Pulmonary artery endothelial cell (primary cell): Measurements from ENCODE around the gene CADPS. TPM values are rescaled to one million over a fixed set of nuclear protein-coding genes. Genes with fewer than 3 reads are reported as not detected.

Experiments used
- DNase-seq: peaks from one replicate; pipeline ENCODE4 v3.0.0-alpha.2; 2011; ENCODE audit warnings: low read depth, low spot score
- total RNA-seq: library from RNA; depleted of rRNA; stranded (reverse); fragments of >200 nt; gene quantifications from 2 replicates; pipeline ENCODE4 v1.2.3, GENCODE V29; 2014

Gene CADPS
- total RNA-seq, 1 donor from 2014 or later: not detected

DNA sequence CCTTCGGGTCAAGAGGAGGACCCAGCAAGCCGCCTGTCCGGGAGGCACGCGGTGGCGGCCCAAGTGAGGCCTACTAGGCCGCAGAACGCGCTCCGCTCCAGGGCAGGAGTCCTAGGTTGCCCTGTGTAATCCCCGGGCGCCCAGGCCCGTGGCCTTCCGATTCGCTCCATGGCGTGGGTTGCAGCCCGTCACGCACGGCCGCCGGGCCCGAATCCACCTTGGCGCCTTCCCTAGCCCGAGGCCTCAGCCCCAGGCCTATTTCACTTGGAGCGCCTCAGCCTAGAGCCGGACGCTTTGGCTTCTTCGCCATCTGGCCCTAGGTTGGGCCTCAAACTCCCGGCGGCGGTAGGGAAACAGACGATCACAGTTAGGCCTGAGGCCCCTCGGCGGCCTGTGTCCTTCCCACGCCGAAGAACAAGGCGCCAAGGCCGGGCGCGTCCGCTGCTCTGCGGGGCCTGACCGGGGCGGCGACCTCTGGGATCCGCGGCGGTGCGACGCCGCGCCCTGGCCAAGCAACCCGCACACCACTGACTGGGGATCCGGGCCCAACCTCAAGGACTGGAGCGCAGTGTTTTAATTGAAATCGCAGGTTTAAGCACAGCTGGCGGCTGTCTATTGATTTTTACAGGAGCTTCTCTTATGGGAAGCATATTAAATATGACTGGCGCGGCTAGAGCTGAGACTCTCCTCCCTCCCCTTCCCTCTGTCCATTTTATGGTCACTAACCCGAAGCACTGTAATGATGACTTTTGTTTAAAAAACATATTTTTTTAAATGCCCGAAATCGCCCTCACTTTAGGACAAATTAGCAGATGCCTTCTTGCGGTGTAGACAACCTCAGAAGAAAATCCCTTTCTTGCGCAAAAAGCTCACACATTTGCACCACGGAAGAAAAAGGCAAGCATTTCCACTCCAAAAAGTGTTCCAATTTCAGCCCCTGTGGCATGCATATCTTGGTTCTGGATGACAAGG, 498.0 kb downstream of the CADPS start:
- DNase-seq: no peak

- DNase-seq: no peak
Measured at GRCh38 chr3:62376454-62376720, 498.8 kb downstream of the CADPS start.

DNA sequence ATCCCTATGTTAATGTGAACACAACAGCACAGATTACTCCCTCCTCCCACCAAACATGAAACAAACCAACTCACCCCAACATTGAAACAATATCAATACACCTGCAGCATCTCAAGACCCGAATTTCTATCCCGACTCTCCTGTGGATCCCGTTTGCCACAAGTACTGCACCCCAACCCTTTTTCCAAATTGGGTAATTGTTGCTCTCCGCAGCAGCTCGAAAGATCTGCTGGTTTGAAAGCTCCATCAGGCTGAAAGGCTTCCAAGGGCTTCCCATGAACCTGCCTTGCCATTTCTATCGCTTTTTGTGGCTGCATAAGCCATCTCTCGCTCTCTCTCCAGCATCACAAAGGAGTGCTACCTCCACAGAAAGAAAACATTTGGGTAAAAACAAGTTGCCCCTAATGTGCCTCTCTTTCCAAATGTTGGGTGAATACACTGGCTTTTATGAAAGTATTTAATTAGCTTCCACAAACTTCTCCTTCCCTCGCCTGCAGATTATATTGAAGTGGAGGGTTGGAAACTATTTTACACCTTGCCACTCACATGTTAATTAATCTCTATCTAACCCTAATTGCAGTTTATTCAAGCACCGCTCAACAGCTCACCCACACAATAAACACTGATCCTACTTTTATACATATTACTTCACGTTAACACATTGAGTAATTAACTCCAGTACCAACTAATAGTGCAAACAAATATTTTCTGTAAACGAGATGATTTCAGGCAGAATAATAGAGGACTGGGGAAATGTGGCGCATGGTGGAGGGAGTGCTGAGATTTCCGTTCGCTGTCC, 499.4 kb downstream of the CADPS start:
- no peak for DNase-seq

GRCh38 chr3:62374341-62375218, 500.6 kb downstream of the CADPS start:
- DNase-seq: no peak

DNA sequence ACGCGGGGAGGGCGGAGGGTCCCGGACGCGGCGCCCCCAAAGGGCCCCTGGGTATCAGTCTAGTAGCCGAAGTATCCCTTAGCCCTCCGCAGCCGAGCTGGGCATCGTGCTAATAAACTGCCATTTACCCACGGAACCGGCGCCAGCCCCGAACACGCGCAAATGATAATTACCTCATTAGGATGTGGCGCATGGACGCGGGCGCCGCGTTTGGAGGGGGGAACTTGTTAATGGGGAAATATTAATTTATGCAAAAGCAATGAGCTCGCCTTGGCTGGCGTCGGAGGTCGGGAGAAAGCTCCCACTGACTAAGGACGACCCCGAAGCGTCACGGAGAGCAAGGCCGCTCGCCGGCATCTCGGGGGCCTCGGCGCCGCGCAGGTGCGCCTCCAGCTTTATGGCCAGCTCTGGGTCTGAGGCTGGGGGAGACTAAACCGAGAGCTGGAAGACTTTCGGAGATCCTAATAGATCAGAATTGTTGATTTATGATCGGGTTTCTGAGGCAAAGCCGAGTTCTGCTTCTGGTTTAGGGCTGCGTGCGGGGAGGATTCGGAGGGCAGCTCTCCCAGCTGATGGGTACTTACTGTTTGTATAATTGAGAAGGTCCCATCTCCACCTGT, 501.4 kb downstream of the CADPS start:
- DNase-seq: no peak

DNA sequence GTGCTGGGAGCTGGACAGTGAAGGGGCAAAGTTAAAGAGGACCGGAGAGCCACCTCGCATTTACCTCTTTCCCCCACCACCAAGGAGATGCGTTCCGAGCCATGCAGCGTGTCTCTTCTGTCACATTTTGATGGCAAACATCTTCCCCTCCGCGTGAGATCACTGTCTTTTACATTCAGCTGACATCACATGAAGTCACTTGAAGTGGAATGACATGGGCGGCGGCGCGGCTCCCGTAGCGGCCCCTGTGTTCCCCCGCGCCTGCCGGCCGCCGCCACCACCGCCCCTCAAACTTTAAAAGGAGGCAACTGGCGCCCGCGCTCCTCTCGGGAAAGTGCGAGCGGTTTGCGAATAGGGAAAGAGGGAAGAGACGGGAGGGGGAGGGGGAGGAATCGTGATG, 502.0 kb downstream of the CADPS start, which contains the start of gene FEZF2:
TSS of gene FEZF2 (minus strand) at position 336 of the 400 bp plus-strand sequence. CDS start 682 bp downstream, outside the sequence.
- no peak for DNase-seq

GRCh38 chr3:62372621-62373041, 502.6 kb downstream of the CADPS start:
- no peak for DNase-seq

- DNase-seq: no peak
Measured at GRCh38 chr3:62371720-62372591, 503.3 kb downstream of the CADPS start.

- no peak for DNase-seq
Measured at GRCh38 chr3:62370858-62371719, 504.1 kb downstream of the CADPS start.

- DNase-seq: no peak
Measured at GRCh38 chr3:62370112-62370857, 504.9 kb downstream of the CADPS start.

DNA sequence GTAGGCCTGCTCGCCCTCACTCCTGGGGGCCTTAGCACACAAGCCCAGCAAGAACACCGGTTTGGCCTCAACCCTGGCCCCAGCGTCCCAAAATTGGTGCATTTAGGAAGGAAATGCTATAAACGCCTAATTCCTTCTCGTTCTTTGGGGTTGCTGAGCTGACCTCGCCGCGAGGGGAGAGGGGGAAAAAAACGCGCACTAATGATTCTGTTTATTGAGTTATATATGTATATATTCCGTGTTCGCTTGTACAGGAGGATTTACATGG, 505.8 kb downstream of the CADPS start:
- no peak for DNase-seq

- DNase-seq: no peak
Measured at GRCh38 chr3:62368705-62369475, 506.3 kb downstream of the CADPS start.

DNA sequence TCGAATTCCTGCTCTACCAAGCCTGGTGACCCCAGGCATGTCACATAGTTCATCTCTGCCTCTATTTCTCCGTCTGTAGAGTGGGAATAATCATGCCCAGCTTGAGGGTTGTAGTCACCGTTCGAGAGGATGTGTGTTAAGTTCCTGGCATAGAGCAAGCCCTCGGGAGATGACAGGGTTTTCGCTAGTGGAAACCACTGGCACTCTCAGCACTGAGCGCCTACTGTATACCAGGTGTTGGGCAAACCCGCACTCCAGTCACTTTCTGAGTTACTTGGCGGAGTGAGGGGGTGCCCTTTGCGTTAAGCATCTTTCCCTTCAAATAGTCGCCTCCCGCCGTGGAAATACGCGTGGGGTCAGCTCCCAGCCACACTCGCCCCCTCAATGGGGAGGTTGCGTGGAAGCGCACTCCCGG, 506.9 kb downstream of the CADPS start:
- DNase-seq: no peak

- no peak for DNase-seq
Measured at GRCh38 chr3:62367763-62368195, 507.4 kb downstream of the CADPS start.

DNA sequence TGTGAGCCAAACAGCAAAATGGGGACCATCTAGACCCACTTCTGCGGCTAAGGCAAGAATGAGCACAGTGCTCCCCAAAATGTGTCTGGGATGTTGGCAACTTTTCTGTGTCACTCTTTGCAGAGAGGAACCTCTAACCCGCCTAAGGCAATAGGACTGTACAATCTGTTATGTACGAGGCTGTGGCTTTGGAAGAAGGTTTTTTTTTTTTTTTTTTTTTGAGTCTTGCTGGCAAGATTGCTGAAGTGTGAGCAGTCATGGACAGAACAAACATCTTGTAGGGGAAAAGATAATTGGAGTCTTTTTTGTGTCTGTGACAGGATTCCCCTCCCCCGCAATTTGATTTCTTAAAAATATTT, 509.1 kb downstream of the CADPS start:
- DNase-seq: no peak

GRCh38 chr3:62365391-62366125, 509.7 kb downstream of the CADPS start:
- DNase-seq: no peak

DNA sequence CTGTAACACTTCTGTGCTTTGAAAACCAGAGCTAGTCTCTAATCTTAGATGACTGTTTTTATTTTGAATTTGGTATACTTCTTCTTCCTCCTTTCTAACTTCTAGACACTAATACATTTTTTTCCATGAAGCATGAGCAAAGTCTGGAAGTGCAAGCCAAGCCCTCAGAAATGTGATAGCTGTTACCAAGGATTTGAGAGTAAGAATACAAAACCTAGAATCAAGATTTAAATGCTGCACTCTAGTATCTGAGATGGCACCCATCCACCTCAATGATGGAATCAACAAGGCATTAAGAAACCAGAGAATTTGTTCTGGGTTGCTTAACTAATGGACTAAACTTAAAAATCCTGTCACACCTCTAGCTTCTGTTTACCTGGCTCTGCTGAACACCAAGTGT, 511.0 kb downstream of the CADPS start:
- DNase-seq: no peak
